SK-N-MC (cell line): Measurements from ENCODE around the gene SH3GLB2.

ENCODE experiments used
- EZH2 ChIP-seq: fragments of 200-600 bp; sonication (generic); IDR thresholded peaks from one replicate; pipeline ENCODE4 v1.6.1; 2017; ENCODE audit warnings: antibody characterized with exemption
- POLR2AphosphoS5 ChIP-seq: IDR thresholded peaks from 2 replicates; pipeline ENCODE4 v1.6.1; 2012; ENCODE audit warnings: mild to moderate bottlenecking, low read depth, low read length, borderline replicate concordance

DNA sequence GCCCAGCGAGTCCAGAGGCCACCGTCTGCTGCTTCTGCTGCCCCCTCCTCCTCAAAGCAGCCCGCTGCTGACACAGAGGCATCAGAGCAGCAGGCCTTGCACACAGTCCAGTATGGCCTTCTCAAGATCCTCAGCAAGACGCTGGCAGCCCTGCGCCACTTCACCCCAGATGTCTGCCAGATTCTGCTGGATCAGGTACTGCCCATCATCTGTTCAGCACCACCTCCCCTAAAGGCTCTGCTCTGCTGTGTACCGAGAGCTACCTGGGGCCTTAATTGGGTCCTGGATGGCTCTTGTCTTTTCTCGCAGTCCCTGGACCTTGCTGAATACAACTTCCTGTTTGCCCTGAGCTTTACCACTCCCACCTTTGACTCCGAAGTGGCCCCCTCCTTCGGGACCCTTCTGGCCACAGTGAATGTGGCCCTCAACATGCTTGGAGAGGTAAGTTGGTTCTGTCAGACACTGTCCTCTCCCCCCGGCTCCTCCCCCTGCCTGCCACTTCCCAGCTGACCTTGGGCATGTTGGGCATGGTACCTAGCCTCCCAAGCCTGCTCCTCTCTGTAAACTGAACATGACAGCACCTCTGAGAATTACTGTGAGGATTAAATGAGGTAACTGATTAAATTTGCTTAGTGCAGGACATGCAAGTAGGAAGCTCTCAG lies 22.7 kb downstream of the SH3GLB2 start:
- TF ChIP-seq POLR2AphosphoS5 = no peak
- no peak for TF ChIP-seq EZH2
